ENCODE measurements around the gene CCSER2.

The CCSER2 gene

DNA sequence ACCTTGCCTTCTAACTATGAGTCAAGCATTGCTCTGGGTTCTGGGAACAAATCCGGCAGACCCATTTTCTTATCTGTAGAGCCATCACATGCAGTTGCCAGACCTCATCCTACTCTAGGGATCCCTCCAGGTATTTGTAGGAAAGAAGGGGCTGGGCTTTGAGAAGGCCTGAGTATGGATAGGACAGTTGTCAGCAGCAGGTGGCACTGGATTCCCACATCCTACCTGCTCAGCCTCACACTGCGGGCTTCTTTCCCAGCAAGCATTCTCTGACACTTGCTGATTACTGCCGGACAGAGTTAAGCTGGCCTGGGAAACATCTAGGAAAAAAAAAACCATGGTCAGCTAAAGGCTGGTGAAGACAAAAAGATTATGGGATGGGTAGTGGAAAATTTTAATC, 224.1 kb downstream of the CCSER2 start:
- DNase-seq = no peak

DNA sequence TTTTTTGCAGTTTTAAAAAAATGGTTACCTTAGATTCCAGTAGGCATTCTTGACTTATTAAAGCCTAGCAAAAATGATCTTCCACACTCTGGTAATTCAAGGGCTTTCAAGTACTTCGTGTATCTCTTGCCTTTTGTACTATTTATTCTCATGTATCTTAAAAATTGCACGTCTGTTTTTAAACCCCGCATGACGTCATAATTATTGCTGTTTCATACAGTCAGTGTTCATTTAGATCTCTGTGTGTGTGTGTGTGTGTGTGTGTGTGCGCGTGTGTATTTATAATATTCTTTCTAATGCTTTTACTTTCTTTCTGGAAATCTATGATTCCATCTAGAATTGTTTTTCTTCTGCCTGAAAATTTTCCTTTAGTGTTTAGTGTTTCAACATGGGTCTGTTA, 234.2 kb downstream of the CCSER2 start:
- DNase-seq = no peak

DNA sequence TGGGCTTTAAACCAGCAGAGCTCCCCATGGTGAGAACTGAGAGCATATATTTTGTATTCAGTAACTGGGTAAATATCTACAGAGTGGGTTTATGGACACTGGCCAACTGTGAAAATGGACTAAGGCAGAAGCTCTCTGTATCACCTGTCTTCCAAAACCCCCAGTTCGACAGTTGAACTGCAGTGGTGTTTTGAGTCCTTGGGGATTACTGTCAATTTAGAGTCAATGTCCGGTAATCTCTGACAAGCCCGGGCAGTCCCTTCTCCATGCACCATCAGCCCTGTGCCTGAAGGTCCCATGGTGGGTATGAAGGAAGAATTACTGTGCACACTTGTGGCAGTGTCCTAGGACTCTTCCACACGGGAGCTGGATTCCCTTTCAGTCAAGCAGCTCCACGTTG, 235.0 kb downstream of the CCSER2 start:
- no peak for DNase-seq

DNA sequence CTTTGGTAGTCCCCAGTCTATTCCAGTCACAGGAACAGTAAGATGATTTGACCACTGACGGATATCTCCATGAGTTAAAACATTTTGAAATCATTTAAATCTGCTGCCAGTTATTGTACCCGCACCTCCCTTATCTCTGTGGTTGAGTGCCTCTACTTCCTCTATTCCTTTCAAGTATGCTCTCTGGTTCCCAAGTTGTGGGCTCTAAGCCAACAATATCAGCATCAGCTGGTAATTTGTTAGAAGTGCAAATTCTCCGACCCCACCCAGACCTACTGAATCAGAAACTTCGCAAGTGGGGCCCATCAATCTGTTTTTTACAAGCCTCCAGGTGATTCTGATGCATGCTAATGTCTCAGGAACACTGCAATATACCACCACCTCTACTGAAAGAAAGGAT, 235.5 kb downstream of the CCSER2 start:
- DNase-seq = no peak

DNA sequence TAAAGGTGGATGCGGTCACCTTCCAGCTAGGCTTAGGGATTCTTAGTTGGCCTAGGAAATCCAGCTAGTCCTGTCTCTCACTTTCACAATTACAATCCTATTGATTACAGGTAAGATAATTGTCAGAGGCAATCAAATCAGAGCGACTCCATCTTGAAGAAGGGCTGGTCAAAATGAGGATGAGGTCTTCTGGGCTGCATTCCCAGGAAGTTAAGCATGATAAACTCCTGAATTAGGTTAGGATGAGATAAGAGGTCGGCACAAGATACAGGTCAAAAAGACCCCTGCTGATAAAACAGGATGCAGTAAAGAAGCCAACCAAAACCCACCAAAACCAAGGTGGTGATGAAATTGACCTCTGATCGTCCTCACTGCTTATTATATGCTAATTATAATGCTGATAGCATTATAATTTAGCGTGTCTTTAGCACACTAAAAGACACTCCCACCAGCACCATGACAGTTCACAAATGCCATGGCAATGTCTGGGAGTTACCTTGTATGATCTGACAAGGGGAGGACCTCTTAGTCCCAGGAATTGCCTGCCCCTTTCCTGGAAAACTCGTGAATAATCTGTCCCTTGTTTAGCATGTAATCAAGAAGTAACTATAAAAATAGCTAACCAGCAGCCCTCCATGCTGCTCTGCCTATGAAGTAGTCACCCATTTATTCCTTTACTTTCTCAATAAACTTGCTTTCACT, 237.6 kb downstream of the CCSER2 start:
- DNase-seq = no peak

DNA sequence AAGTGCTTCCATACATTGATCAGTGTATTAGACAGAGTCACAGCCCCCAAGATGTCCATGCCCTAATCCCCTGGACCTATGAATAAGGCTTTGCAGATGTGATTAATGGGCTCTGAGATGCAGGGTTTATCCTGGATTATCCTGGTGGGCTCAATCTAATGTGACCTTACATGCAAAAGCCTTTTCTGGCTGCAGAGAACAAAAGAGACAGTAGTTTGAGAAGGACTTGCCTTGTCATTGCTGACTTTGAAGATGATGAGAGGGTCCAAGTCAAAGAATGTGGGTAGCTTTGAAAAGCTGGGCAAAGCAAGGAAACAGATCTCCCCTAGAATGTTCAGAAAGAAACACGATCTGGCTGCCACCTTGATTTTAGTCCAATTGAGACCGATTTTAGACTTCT, 238.7 kb downstream of the CCSER2 start:
- no peak for DNase-seq

All from suppressor macrophage treated with lipopolysaccharide for 1 hour (primary cell).